ENCODE measurements around the gene GPD1. TPM values are rescaled to one million over a fixed set of nuclear protein-coding genes. Genes with fewer than 3 reads are reported as not detected.

The GPD1 gene
- total and polyA plus RNA-seq, 10 of the 15 experiments (the other 5 are each of a cell fraction or from before 2014, with no cell fraction given), result 0.04 to 0.61 (median 0.26) TPM; not detected in 1

DNA sequence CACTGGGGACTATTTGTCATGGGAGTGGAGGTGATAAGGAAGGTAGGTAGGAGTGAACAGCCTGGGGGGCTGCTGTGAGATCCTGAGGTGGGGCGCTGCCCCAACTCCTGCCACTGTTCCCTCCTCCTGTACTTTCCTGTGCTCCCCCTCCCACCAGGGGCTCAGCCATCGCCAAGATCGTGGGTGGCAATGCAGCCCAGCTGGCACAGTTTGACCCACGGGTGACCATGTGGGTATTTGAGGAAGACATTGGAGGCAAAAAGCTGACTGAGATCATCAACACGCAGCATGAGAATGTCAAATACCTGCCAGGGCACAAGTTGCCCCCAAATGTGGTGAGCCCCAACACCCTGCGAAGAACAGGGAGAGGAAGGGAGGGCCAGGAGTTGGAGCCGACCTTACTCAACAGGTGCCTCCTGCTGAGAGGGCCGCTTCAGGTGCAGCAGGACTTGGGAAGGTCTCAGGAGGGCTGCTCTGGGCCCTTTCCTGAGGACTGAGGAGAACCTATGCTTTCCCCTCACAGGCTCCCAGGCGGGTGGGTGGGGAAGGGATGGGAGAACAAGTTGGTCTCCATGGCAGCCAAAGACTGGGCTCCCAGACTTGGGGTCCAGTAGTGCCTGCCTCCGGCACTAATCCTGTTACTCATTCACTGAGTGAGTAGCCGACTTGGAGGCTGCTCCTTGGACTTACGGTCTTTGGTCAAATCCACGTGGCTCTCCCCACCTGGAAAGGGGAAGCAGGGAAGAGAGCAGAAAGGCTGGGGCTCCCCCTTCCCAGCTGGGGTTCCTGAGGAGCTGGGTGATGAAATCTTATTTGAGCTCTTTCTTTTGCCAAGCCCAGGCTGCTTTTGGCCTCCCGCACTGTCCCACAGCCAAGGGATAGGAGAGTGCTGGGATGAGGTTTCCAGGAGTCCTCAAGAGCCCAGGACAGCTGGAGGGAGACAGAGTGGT, 884 bp downstream of the GPD1 start:
- H3K36me3 ChIP-seq (ENCODE audit: control insufficient read depth in 2 of 2, insufficient read depth in 2 of 2, low read length in 1 of 2), result peaks cover 4 to 5% of the 10 kb centered on the region in 2 experiments
- no peak overlapping the region for H3K9ac ChIP-seq (ENCODE audit: control insufficient read depth, insufficient read depth, low read length)
- no peak overlapping the region for H3K27ac ChIP-seq (ENCODE audit: control insufficient read depth, insufficient read depth)
- H3K4me1 ChIP-seq (ENCODE audit: control insufficient read depth, insufficient read depth, low read length), result peaks cover 2% of the 10 kb centered on the region
- SMC1A ChIA-PET (ENCODE audit: uncharacterized antibody, unreplicated experiment), result interaction anchor here (0.9 kb wide), 1 partner anchor 71 kb away, joined by 4 read pairs; no protein-coding TSS in a partner anchor
- no peak overlapping the region for H3K4me3 ChIP-seq
- no peak for FAIRE-seq
- H2AFZ ChIP-seq (ENCODE audit: control insufficient read depth, low read depth, low read length), result no peak overlapping the region
- POLR2A ChIA-PET, result interaction anchor here (0.5 to 0.9 kb wide), 2 partner anchors 20 to 1213 kb away, joined by 4 read pairs; partner anchors contain the start of gene SMARCD1
- in situ Hi-C loops (cut with MboI) (no loop called here), intact Hi-C loops (cut with micrococcal nuclease; ENCODE audit: unreplicated experiment) (no loop called here)
- H3K27me3 ChIP-seq (replicated peaks in 1 of 2; ENCODE audit: control insufficient read depth in 2 of 2, insufficient read depth in 2 of 2, low read length in 1 of 2), result no peaks in the 10 kb centered on the region
- no peaks in the 10 kb centered on the region for H3K9me3 ChIP-seq (replicated peaks; ENCODE audit: control insufficient read depth, insufficient read depth, low read length)
- CTCF ChIA-PET, result interaction anchor here (1.3 to 13.0 kb wide), 4 partner anchors 7 to 71 kb away, joined by 4 to 257 read pairs (median 22); partner anchors contain the start of genes CERS5 and COX14
- H4K20me1 ChIP-seq (ENCODE audit: control insufficient read depth, insufficient read depth), result no peaks in the 10 kb centered on the region
- H3K79me2 ChIP-seq (ENCODE audit: control insufficient read depth, insufficient read depth, low read length), result no peaks in the 10 kb centered on the region
- no peak overlapping the region for H3K4me2 ChIP-seq (ENCODE audit: control insufficient read depth, insufficient read depth)
- WGBS (ENCODE audit: insufficient coverage, insufficient replicate concordance, low lambda C conversion rate, missing lambda C conversion rate), result 64% methylated on average over 14 of the region's 14 CpGs
- BruUV-seq (replicated peaks), result no TSS peak
- no peak for DNase-seq (ENCODE audit: low read depth, low spot score)
- no peak for ATAC-seq
- RAD21 ChIA-PET (ENCODE audit: unreplicated experiment), result interaction anchor here (0.6 to 2.1 kb wide), 2 partner anchors 7 to 145 kb away, joined by 4 to 7 read pairs; partner anchors contain the start of gene COX14
- TF ChIP-seq KDM1A (IDR thresholded peaks at IDR 0.05; ENCODE audit: borderline replicate concordance), result no peak
- TF ChIP-seq GATAD2B (conservative IDR thresholded peaks at IDR 0.05; ENCODE audit: low read depth), result no peak
- TF ChIP-seq LARP7 (IDR thresholded peaks at IDR 0.05), result no peak
- no peak for TF ChIP-seq ZNF622 (IDR thresholded peaks at IDR 0.05)
- no peak for TF ChIP-seq ATF7 (IDR thresholded peaks at IDR 0.05; ENCODE audit: low read depth)
- TF ChIP-seq, protein P1, sequence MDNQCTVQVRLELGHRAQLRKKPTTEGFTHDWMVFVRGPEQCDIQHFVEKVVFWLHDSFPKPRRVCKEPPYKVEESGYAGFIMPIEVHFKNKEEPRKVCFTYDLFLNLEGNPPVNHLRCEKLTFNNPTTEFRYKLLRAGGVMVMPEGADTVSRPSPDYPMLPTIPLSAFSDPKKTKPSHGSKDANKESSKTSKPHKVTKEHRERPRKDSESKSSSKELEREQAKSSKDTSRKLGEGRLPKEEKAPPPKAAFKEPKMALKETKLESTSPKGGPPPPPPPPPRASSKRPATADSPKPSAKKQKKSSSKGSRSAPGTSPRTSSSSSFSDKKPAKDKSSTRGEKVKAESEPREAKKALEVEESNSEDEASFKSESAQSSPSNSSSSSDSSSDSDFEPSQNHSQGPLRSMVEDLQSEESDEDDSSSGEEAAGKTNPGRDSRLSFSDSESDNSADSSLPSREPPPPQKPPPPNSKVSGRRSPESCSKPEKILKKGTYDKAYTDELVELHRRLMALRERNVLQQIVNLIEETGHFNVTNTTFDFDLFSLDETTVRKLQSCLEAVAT (IDR thresholded peaks at IDR 0.05), result no peak
- no peak for TF ChIP-seq BHLHE40 (IDR thresholded peaks at IDR 0.05; ENCODE audit: borderline replicate concordance in 1 of 2, low read depth in 2 of 2, low read length in 1 of 2)
- TF ChIP-seq, protein P2, sequence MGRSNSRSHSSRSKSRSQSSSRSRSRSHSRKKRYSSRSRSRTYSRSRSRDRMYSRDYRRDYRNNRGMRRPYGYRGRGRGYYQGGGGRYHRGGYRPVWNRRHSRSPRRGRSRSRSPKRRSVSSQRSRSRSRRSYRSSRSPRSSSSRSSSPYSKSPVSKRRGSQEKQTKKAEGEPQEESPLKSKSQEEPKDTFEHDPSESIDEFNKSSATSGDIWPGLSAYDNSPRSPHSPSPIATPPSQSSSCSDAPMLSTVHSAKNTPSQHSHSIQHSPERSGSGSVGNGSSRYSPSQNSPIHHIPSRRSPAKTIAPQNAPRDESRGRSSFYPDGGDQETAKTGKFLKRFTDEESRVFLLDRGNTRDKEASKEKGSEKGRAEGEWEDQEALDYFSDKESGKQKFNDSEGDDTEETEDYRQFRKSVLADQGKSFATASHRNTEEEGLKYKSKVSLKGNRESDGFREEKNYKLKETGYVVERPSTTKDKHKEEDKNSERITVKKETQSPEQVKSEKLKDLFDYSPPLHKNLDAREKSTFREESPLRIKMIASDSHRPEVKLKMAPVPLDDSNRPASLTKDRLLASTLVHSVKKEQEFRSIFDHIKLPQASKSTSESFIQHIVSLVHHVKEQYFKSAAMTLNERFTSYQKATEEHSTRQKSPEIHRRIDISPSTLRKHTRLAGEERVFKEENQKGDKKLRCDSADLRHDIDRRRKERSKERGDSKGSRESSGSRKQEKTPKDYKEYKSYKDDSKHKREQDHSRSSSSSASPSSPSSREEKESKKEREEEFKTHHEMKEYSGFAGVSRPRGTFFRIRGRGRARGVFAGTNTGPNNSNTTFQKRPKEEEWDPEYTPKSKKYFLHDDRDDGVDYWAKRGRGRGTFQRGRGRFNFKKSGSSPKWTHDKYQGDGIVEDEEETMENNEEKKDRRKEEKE (IDR thresholded peaks at IDR 0.05), result no peak
- no peak for TF ChIP-seq ETV6 (conservative IDR thresholded peaks at IDR 0.05 in 1 of 2, IDR thresholded peaks at IDR 0.05 in 1 of 2; ENCODE audit: borderline replicate concordance in 1 of 2, low read depth in 1 of 2)
- no peak for TF ChIP-seq TBL1XR1 (IDR thresholded peaks at IDR 0.05; ENCODE audit: low read depth, low read length)
- TF ChIP-seq, protein P3, sequence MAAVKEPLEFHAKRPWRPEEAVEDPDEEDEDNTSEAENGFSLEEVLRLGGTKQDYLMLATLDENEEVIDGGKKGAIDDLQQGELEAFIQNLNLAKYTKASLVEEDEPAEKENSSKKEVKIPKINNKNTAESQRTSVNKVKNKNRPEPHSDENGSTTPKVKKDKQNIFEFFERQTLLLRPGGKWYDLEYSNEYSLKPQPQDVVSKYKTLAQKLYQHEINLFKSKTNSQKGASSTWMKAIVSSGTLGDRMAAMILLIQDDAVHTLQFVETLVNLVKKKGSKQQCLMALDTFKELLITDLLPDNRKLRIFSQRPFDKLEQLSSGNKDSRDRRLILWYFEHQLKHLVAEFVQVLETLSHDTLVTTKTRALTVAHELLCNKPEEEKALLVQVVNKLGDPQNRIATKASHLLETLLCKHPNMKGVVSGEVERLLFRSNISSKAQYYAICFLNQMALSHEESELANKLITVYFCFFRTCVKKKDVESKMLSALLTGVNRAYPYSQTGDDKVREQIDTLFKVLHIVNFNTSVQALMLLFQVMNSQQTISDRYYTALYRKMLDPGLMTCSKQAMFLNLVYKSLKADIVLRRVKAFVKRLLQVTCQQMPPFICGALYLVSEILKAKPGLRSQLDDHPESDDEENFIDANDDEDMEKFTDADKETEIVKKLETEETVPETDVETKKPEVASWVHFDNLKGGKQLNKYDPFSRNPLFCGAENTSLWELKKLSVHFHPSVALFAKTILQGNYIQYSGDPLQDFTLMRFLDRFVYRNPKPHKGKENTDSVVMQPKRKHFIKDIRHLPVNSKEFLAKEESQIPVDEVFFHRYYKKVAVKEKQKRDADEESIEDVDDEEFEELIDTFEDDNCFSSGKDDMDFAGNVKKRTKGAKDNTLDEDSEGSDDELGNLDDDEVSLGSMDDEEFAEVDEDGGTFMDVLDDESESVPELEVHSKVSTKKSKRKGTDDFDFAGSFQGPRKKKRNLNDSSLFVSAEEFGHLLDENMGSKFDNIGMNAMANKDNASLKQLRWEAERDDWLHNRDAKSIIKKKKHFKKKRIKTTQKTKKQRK (IDR thresholded peaks at IDR 0.05; ENCODE audit: low read depth, low read length), result no peak
- no peak for TF ChIP-seq TCF12 (IDR thresholded peaks at IDR 0.05; ENCODE audit: low read depth, low read length)
- TF ChIP-seq SREBF2 (IDR thresholded peaks at IDR 0.05; ENCODE audit: low read length), result no peak

All from GM12878 (cell line).